HEK293 (cell line): ENCODE data around the gene GTF2H2C.
"Not testable (repeated sequence)": the region's sequence is repeated elsewhere in the genome, so short reads cannot be mapped to it uniquely, and the experiment has no call there.

ENCODE experiments used
- CTCF ChIA-PET: fragments of 350-600 bp; formaldehyde crosslinking; extraction: SDS; loops from one replicate; lab custom pipeline; 2021; ENCODE audit warnings: antibody characterized with exemption; lab: Yijun Ruan, JAX
- POLR2A ChIA-PET: fragments of 300-600 bp; formaldehyde crosslinking; extraction: SDS; loops from one replicate; lab custom pipeline; 2020; ENCODE audit warnings: antibody characterized with exemption, inconsistent platforms; lab: Yijun Ruan, JAX
- H3K27ac ChIP-seq: fragments of 200-500 bp; sonication (Bioruptor generic); 2 replicates; pipeline ENCODE4 v1.5.1; 2014; ENCODE audit warnings: low read depth, low read length, control low read depth, inconsistent platforms; ENCODE audit errors: extremely low read depth
- H3K36me3 ChIP-seq, 2 experiments: fragments of 200-500 bp in 1 of 2; sonication (Bioruptor generic) in 1 of 2; 1 replicate in 1 of 2; 2 replicates in 1 of 2; pipeline ENCODE4 v1.5.1; 2014 to 2017; ENCODE audit warnings: inconsistent platforms in 2 of 2, low read length in 2 of 2; ENCODE audit not compliant: control insufficient read depth in 2 of 2, insufficient read depth in 1 of 2
- H3K4me1 ChIP-seq: fragments of 200-500 bp; sonication (Bioruptor generic); 2 replicates; pipeline ENCODE4 v1.5.1; 2014; ENCODE audit warnings: mild to moderate bottlenecking, low read length, inconsistent platforms; ENCODE audit not compliant: control insufficient read depth, insufficient read depth
- H3K4me3 ChIP-seq: 2 replicates; pipeline ENCODE4 v1.5.1; 2011; ENCODE audit warnings: low read depth, mild to moderate bottlenecking, control low read depth, low read length, moderate library complexity
- H3K9me3 ChIP-seq: fragments of 200-500 bp; sonication (Bioruptor generic); 2 replicates; pipeline ENCODE4 v1.5.1; 2014; ENCODE audit warnings: low read depth, low read length, inconsistent platforms; ENCODE audit not compliant: control insufficient read depth, insufficient read depth

The GTF2H2C gene

DNA sequence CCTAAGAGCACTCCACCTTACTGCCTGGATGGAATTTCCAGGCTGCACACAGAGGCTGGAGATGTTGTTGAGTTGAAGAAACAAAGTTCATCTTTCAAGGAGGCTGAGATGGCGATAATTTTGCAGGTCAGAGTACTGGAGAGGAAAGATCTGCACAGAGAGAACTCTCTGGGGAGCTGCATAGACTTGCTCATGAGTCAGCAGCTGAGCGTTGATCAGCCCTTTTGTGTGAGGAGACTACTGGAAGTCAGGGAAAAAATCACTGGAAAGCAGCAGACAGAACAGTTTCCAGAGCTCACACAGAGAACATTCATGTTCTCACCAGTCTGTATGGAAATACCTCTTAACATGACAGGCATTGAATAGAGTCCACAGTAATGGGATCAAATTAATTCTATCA, 23.4 kb downstream of the GTF2H2C start:
- H3K36me3 ChIP-seq, H3K4me3 ChIP-seq, POLR2A ChIA-PET, H3K9me3 ChIP-seq, H3K4me1 ChIP-seq, CTCF ChIA-PET, H3K27ac ChIP-seq: not testable (repeated sequence)

DNA sequence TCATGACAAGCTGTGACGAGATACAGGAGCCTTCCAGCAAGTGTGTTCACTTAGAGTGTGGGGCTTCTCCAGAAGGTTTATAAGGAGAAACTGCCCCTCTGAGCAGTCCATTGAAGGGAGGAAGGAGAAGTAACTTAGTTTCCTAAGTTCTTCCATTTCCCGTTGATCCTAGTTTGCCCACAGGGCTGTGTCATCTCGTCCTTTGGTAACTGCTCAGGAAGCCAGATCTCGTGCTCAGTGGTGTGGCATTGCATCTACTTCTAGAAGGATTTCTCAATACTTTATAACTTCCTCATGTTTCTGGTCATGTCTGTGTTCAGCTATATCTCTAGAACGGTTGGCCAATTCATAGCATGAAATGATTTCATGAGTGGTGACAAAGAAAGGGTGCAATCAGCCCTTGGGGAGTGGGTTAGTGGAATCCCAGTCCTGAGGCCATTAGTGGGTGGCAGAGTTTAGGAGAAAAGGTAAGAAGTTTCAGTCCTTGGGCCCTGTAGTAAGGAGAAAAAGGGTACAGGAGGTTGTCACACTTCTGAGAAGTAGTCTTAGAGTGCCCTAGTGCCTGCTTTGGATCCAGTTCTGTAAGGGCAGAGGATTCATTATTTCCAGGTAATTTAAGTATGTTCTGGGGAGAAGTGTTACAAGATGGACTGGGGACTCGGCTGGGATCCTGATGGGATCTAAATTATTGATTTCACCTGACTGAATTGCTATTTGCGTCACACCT, 36.3 kb downstream of the GTF2H2C start:
- H3K4me3 ChIP-seq, H3K36me3 ChIP-seq, H3K27ac ChIP-seq, H3K4me1 ChIP-seq, H3K9me3 ChIP-seq, POLR2A ChIA-PET, CTCF ChIA-PET: not testable (repeated sequence)

DNA sequence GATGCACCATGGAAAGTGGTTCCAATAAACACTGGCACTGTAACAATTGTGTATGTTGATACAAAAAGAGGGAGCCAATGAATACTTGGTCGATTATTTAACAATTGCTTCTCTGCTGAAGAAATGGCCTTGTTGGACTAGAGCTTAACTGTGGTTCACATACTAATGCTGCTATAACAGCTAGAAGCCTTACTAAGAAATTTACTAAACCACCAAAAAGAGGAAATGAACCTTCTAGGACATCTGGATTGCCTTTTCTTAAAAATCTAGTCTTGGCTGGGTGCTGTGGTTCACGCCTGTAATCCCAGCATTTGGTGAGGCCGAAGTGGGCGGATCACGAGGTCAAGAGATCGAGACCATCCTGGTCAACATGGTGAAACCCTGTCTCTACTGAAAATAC, 42.0 kb downstream of the GTF2H2C start:
- CTCF ChIA-PET, H3K9me3 ChIP-seq, H3K27ac ChIP-seq, H3K36me3 ChIP-seq, POLR2A ChIA-PET, H3K4me3 ChIP-seq, H3K4me1 ChIP-seq: not testable (repeated sequence)

DNA sequence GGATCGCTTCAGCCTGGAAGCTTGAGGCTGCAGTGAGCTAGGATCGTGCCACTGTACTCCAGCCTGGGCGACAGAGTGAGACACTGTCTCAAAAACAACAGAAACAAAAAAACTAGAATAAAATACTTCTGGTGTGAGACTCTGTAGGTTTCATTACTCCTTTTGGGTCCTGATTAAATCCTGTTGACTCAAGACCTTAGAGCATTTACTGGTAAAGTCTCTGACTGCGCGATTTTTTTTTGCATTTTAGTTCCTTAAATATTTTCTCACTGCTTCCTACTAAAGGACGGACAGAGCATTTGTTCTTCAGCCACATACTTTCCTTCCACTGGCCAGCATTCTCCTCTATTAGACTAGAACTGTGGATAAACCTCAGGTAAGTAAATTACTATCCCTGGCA, 46.8 kb downstream of the GTF2H2C start:
- POLR2A ChIA-PET, H3K27ac ChIP-seq, CTCF ChIA-PET, H3K4me1 ChIP-seq, H3K36me3 ChIP-seq, H3K9me3 ChIP-seq, H3K4me3 ChIP-seq: not testable (repeated sequence)

DNA sequence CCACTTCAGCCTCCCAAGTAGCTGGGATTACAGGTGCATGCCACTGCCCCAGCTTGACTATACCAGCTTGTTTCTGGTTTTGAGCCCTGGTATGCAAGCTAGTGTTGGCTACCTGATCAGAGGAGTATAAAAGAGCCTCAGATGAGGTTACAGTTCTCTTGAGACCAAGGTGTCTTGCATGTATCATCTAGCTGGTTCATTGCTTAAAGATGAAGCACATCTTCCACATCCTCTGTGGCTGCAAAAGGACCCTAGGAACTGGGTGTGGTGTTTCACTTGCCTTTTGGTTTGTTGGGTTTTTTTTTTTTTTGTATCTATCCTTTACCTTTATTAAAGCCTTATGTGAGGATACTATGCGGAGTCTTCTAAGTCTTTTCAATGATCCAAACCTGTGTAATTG, 47.8 kb downstream of the GTF2H2C start:
- H3K9me3 ChIP-seq, H3K4me1 ChIP-seq, CTCF ChIA-PET, H3K27ac ChIP-seq, POLR2A ChIA-PET, H3K4me3 ChIP-seq, H3K36me3 ChIP-seq: not testable (repeated sequence)

DNA sequence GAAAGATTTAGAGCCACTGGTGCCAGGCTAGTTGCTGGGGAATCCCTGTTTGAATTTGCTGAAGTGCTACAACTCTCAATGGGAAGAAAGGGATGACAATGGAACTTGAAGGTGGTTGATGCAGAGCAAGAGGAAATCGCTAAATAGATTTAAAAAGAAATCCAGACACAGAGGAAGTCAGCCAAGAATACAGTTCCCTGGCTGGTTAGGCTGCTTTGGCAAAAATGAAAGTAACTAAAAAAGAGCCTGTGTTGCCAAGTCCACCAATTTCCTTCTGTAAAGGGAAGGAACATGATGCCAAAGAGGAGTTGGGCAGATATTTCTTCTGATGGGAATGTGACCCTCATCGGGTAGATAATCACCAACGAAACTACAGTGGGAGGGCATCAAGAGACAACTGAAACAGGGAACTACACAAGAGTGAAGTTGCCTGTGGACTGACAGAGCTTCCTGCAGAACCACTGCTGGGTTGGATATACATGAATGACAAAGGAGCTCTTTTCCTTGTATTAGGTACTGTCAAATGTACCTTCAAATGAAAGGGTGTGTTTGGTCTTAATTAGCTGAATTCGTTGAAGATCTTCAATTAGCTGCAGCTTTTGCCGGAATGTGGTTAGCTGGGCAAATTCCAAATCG, 49.0 kb downstream of the GTF2H2C start:
- H3K36me3 ChIP-seq, H3K4me1 ChIP-seq, POLR2A ChIA-PET, H3K4me3 ChIP-seq, H3K27ac ChIP-seq, H3K9me3 ChIP-seq, CTCF ChIA-PET: not testable (repeated sequence)

DNA sequence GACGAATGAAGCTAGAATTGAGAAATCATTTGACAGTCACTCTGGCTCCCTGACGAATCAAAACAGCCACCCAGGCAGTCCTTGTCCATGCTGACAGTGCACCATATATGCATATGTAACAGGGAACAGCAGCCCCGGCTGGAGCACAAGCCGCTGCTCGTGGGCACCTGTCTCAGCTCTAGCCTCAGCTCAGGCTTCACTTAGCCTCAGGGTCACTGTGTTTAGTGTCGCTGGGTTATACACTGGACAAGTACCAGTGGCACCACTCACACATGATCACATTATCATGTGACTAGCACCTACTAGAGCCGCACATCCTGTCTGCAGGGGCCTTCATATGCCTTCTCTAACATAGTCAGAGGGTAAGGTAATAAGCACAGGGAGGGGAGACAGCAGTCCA, 54.9 kb downstream of the GTF2H2C start:
- H3K9me3 ChIP-seq, H3K27ac ChIP-seq, CTCF ChIA-PET, H3K36me3 ChIP-seq, H3K4me3 ChIP-seq, POLR2A ChIA-PET, H3K4me1 ChIP-seq: not testable (repeated sequence)

DNA sequence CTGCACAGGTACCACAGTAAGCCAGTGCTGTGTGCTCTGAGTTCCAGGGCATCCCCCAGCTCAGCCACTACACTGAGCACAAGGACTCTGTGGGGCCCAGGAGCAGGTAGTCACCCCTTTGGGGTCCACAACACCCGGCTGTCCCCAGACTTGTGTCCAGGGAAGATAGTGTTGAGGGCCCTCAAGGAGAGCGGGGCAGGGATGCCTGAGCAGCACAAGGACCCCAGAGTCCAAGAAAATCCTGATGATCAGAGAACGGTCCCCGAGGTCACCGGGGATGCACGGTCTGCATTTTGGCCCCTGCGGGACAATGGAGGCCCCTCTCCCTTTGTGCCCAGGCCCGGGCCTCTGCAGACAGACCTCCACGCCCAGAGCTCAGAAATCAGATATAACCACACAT, 71.9 kb downstream of the GTF2H2C start:
- H3K27ac ChIP-seq, H3K9me3 ChIP-seq, CTCF ChIA-PET, H3K36me3 ChIP-seq, H3K4me3 ChIP-seq, H3K4me1 ChIP-seq, POLR2A ChIA-PET: not testable (repeated sequence)
